Measurements from ENCODE around the gene SOX30.

Gene SOX30

DNA sequence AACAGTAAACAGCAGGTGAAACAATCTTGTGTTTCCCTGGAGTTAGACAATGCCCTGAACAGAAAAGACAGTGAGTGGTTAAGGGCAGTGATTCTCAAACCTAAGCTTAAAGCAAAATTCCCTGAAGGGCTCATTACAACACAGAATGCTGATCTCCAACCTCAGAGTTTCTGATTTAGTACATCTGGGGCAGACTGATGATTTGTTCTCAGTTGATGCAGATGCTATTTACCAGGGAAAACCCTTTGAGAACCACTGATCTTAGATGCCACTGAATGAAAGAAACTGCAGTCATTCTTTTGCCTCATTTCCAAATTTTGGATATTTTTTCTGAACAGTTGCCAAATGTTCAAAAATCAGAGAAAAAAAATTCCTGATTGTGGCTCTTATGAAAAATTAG, 58.0 kb downstream of the SOX30 start:
- TF ChIP-seq CTCF (IDR thresholded peaks at IDR 0.05) (no peak), ZFX (IDR thresholded peaks at IDR 0.05; ENCODE audit: borderline replicate concordance) (no peak)
- no peak overlapping the region for H3K27ac ChIP-seq

- TF ChIP-seq CTCF (IDR thresholded peaks at IDR 0.05) (no peak), ZFX (IDR thresholded peaks at IDR 0.05; ENCODE audit: borderline replicate concordance) (no peak)
- H3K27ac ChIP-seq: no peak overlapping the region
Measured at GRCh38 chr5:157593052-157593757, 59.0 kb downstream of the SOX30 start.

GRCh38 chr5:157592594-157592993, 59.6 kb downstream of the SOX30 start:
- H3K27ac ChIP-seq: no peak overlapping the region
- no peak for TF ChIP-seq CTCF (IDR thresholded peaks at IDR 0.05)
- TF ChIP-seq ZFX (IDR thresholded peaks at IDR 0.05; ENCODE audit: borderline replicate concordance): no peak

- no peak overlapping the region for H3K27ac ChIP-seq
- no peak for TF ChIP-seq ZFX (IDR thresholded peaks at IDR 0.05; ENCODE audit: borderline replicate concordance)
- TF ChIP-seq CTCF (IDR thresholded peaks at IDR 0.05): no peak
Measured at GRCh38 chr5:157590478-157590877, 61.8 kb downstream of the SOX30 start.

DNA sequence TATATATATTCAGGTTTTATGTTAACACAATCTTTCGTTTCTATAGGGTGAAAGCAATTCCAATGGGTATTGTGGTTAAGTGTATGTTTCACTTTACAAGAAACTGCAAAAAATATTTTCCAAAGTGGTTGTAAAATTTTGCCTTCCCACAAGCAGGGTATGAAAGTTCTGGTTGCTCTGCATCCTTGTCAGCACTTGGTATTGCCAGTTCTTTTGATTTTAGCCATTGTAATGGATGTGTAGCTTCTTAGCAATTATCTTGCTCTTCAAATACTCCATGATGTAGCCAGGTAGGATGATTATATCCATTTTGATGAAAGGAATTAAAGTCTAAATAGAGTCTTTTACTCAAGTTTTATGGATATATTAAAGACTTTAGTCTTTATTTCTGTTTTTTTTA, 67.6 kb downstream of the SOX30 start:
- TF ChIP-seq ZFX (IDR thresholded peaks at IDR 0.05; ENCODE audit: borderline replicate concordance) (no peak), CTCF (IDR thresholded peaks at IDR 0.05) (no peak)
- no peak overlapping the region for H3K27ac ChIP-seq

GRCh38 chr5:157582731-157583620, 69.3 kb downstream of the SOX30 start:
- no peak overlapping the region for H3K27ac ChIP-seq
- TF ChIP-seq ZFX (IDR thresholded peaks at IDR 0.05; ENCODE audit: borderline replicate concordance) (no peak), CTCF (IDR thresholded peaks at IDR 0.05) (no peak)

DNA sequence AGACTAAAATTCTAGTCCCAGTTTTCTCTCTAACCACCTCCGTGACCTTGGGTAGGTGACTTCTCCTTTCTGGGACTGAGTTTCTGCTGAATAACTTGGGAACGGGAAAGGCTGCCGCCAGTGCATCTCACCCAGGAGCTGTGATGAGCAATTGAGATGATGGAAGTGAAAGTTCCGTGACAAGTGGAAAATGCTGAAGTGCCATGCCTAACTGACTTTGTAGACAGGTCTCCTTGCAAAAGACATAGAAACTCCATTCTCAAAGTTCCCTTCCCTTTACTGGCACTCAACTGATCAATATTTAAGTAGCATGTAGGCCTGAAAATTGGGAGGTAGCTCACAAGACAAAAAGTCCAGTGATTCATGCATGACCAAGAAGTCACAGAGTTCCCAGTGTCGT, 70.3 kb downstream of the SOX30 start:
- H3K27ac ChIP-seq: no peak overlapping the region
- no peak for TF ChIP-seq ZFX (IDR thresholded peaks at IDR 0.05; ENCODE audit: borderline replicate concordance)
- TF ChIP-seq CTCF (IDR thresholded peaks at IDR 0.05): no peak

Data from 22Rv1 (cell line).